Epithelial cell of prostate (primary cell): ENCODE results near the gene SH3GLB1.

Source experiments
- DNase-seq: peaks from one replicate; pipeline ENCODE4 v3.0.0-alpha.2; 2011; ENCODE audit warnings: low read depth, low spot score
- H3K27ac ChIP-seq: fragments of 450-650 bp; 2 replicates; pipeline ENCODE4 v1.5.1; 2017; ENCODE audit warnings: mild to moderate bottlenecking

The SH3GLB1 gene

GRCh38 chr1:86768554-86768953 lies 64.2 kb downstream of the SH3GLB1 start:
- DNase-seq, result no peak
- no peak overlapping the region for H3K27ac ChIP-seq

- no peak for DNase-seq
- H3K27ac ChIP-seq, result no peak overlapping the region
These were observed 64.7 kb downstream of the SH3GLB1 start for GRCh38 chr1:86769065-86769464.

DNA sequence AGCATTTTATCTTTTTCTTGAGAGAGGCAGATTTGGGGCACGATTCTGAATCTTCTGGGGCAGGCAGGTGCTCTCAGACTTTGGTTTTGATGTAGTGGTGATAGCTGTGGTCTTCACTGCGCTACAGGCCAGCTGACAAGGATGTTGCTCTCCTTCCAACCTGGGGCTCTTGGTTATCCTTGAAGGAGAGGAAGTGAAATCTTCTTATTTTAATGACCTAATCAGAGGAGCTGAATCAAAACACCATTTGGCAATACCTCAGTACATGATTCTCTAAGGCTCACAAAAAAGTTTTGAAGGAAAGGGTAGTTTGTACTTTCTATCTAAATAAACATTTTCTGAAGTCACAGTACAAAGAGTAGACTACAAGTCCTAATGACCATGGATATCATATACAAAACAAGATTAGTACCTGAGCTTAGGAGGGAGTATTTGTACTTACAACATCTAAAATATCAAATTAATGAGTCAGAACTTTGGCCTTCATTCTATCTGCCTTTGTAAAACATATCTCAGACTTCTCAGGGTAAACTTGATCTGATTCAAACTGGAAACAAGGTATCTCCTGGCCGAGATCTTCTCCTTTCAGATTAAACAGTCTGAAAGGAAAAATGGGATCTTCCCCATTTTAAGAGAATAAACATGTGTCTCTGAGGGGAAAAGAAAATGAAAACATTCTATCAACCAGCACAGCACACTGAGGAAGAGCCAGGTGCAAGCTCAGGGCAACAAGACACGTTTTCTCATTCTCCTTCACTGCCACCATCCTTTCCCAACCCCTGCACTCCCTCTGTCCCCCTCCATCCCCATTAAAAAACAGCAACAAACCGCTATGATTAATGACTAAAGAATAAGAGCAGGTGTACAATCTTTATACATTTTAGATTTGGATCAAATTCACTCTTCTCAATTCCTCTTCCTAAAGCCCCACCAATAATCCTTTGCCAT lies 69.2 kb downstream of the SH3GLB1 start:
- DNase-seq, result no peak
- H3K27ac ChIP-seq, result peak overlapping the region; percentile 86

- peak; percentile 58 for DNase-seq
- H3K27ac ChIP-seq, result peak overlapping the region; percentile 86
These were observed 70.2 kb downstream of the SH3GLB1 start for GRCh38 chr1:86774305-86775295.

DNA sequence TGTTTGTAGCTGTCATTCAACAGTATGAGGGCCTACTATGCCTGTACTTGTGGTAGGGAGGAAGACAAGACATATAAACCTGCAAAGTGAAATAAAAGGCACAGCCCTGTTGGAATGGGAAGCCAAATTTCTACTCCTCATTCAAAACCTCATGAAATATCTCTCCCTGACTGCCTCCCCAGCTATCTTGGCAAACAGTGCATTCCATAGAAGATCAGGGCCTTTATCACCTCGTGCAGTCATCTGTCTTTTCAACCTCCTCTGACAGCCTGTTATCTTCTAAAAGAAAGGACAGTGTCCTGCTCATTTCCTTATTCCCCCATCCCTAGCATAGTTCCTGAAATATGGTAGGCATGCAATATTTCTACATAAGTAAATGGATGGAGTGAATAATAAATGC lies 71.0 kb downstream of the SH3GLB1 start:
- peak overlapping the region; percentile 86 for H3K27ac ChIP-seq
- no peak for DNase-seq

GRCh38 chr1:86776108-86776507 lies 71.7 kb downstream of the SH3GLB1 start:
- DNase-seq, result no peak
- no peak overlapping the region for H3K27ac ChIP-seq

DNA sequence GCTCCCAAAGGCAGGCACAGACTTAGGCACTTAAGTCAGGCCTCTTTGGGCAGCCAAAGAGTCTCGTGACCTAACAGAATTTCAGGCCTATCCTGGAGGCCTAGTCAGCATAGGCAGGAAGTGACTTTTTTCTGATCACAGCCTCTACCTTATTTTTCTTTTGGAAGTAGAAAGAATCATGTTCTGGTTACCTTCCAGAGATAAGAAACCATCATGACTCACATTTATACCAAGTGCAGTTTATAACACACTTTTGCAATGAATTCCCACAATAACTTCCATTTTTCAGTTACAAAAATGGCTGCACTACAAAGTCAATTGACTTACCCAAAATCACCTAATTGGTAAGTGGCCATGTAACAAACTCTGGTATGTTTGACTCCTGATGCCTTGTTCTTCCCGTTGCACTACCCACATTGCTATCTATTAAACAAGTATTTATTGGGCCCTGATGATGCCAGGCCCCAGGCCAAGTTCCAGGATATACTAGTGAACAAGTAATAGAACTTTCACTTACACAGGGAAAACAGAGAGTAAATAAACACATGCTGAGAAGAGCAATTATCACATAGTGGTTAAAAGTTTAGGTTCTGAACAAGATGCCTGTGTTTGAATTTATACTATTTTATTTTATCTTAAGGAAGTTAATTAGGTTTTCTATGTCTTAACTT lies 74.3 kb downstream of the SH3GLB1 start:
- peak overlapping the region; percentile 70 for H3K27ac ChIP-seq

DNA sequence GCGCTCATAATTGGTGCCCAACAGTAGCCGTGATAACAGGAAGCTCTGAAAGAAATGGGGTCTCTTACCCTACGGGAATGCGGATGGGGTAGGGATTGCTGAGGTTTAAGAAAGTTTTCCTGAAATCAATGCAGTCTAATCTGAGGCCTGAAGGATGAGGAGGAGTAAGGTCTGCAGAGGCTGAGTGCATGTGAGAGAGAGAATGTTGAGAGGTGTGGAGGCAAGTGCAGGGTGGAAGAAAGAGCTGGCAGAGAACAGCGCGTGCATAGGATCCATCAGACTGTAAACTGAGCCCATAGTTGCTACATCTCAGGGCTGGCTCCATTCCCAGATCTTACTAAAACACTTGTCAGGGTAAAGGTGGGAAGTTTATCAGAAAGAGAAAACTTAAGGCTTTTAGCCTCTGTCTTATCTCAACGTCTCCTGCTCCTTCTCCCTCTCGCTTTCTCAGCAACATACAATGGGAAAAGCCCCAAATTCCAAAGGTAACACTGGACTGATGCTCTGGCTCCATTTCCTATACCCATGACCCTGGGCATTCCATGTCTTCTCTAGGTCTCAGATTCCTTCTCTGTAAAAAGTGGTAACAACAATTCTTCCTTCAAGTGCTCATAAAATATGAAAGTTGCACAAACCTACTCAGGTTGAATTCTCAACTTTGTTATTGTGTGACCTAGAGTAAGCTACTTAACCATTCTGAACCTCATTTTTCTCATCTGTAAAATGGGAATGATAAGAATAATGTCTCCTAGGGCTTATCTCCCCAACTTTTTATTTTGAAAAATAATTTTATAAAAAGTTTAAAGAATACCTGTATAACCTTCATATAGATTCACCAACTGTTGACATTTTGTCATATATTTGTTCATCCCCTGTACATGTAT lies 75.2 kb downstream of the SH3GLB1 start:
- H3K27ac ChIP-seq, result peak overlapping the region; percentile 70
- no peak for DNase-seq

More for the DNA sequence above, 74.3 kb downstream of the SH3GLB1 start:
- no peak for DNase-seq

DNA sequence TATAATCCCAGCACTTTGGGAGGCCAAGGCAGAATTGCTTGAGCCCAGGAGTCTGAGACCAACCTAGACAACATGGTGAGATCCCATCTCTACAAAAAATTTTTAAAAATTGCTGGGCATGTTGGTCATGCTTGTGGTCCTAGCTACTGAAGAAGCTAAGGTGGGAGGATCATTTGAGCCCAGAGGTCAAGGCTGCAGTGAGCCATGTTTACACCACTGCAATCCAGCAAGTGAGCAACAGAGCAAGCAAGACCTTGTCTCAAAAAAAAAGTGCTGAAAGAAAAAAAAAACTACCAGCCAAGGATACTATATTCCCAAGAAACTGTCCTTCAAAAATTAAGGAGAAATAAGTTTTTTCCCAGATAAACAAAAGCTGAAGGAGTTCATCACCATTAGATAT lies 78.1 kb downstream of the SH3GLB1 start:
- no peak for DNase-seq
- H3K27ac ChIP-seq, result no peak overlapping the region

- no peak for DNase-seq
- peak overlapping the region; percentile 82 for H3K27ac ChIP-seq
These were observed 83.2 kb downstream of the SH3GLB1 start for GRCh38 chr1:86787621-86788020.

DNA sequence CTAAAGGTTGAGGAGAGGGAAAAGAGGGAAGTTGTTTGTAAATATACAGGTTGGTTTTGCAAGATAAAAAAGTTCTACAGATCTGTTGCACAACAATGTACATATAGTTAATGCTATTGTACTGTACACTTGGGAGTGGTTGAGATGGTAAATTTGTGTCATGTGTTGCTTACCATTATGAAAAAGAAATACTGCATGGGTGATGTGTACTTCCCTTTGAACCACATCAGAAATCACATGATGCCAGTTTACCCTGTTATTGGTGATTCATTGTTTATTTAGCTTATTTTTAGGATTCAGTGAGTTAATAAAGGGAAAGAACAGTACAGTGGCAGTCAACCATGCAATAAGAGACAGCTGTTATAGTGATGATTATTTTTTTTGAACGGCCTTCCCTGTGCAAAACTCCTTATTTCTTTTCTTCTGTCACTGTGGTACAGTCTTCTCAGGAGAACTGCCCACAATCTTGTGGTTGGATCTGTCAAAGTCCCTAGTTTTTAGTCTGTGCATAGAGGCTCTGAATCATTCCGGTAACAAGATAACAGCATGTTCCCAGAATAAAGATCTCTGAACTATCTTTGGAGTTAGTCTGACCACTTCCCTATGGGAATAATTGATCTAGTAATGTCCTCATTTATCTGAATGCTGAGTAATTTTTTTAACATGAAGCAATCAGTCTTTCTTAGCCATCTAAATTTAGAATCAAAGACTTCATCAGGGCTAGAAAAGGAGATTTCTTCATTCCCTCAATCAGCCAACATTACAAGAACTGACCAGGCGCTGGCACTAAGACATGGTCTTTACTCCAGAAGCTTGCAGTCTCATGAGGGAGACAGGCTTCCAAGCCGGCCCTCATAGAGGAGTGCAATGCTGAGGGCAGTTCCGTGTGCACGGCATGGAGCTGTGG lies 84.2 kb downstream of the SH3GLB1 start:
- peak overlapping the region; percentile 82 for H3K27ac ChIP-seq
- peak; percentile 90 for DNase-seq

DNA sequence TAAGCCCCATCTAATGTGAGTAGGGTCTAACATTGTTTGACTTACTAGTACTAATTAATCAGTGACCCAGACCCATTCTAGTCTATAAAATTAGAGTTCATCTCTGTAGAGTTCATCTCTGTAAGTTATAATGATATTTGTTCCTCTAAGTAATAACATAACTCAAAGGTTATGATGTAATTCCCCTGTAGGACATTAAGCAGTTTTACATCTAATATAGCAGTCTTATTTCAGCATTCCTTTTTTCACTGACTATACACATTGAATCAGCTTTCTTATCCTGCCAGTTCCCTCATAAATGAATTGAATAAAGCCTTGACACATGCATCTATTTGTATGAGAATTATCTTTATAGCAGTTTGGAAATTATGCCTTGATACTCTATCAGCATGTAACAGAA lies 90.9 kb downstream of the SH3GLB1 start:
- H3K27ac ChIP-seq, result no peak overlapping the region
- DNase-seq, result no peak
